Measurements from ENCODE around the gene CSF1R.
A peak's percentile ranks its signal among the peaks of the same experiment; 100 is the strongest.
"Not testable (repeated sequence)": the region's sequence is repeated elsewhere in the genome, so short reads cannot be mapped to it uniquely, and the experiment has no call there.

The CSF1R gene

GRCh38 chr5:150044712-150045111 is 41.6 kb downstream of the CSF1R start:
- H3K4me3 ChIP-seq = no peak overlapping the region
- peak overlapping the region in 1 of 21 experiments; percentile 13 for H3K27ac ChIP-seq

DNA sequence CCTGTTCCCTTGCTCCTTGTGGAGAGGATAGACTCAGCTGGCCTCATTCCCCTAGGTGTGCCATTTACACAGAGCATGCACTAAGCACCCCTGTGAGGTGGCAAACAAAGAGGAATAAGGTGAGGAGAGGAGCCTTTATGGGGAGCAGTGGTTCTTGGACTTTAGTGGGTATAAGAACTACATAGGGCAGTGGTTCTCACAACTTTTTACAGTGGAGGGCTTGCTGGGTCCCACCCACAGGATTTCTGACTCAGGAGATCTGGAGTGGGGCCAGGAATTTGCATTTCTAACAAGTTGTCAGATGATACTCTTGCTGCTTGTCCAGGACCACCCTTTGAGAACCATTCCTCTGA is 42.0 kb downstream of the CSF1R start:
- Histone ChIP-seq H3K27ac (peak overlapping the region in 6 of 21 experiments; percentile 12 to 59 (median 26)), H3K4me3 (no peak overlapping the region)

DNA sequence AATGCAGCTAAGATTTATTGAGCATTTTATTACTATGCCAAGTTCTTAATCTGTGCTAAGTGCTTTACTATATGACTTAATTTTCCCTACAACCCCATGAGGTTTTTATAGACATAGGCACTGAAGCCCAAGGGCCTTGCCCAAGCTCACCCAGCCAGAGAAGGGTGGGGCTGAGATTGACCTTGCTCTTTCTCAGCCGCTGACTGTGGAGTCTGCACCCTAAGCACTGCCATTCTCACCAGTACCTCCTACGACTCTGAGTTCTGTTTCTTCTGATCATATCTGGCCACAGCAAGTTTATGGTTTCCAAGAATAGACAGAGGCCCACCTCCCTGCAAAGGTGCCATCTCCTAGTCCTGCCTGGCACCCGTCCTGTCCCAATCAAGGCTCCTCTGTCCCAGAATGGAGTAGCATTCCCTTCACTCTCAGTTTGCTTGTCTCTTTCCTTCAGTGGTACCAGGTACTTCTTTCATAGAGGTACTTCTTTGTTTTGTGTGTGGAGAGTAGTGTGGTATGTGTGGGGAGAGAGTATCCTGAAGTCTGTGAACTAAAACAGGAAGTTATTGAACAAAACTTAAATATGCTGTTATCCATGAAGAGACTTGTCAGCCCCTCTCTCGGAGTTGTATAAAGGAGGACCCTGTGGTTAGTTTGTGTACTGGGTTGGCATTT is 42.6 kb downstream of the CSF1R start:
- Histone ChIP-seq H3K27ac (peak overlapping the region in 6 of 21 experiments; percentile 12 to 59 (median 26)), H3K4me3 (no peak overlapping the region)

DNA sequence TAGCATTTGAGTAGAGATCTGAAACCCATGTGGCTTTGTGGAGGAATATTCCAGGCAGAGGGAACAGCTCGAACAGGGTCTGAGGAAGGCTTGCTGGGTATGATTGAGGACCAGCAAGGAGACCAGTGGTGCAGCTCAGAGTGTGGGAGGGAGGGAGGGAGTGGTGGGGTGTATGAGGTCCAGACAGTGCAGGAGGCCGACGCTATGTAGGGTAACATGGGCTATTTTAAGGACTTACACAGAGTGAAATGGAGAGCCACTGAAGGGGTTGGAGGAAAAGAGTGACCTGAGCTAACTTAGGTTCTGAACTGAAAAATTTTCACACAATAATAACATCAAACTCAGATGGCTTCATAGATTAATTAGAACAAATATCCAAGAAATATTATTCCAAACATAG is 43.9 kb downstream of the CSF1R start:
- no peak overlapping the region for H3K27ac ChIP-seq

GRCh38 chr5:150038547-150038946 is 47.8 kb downstream of the CSF1R start:
- no peak overlapping the region for H3K27ac ChIP-seq
- no peak overlapping the region for H3K4me3 ChIP-seq

More for the DNA sequence above, 43.9 kb downstream of the CSF1R start:
- H3K4me3 ChIP-seq = no peak overlapping the region

DNA sequence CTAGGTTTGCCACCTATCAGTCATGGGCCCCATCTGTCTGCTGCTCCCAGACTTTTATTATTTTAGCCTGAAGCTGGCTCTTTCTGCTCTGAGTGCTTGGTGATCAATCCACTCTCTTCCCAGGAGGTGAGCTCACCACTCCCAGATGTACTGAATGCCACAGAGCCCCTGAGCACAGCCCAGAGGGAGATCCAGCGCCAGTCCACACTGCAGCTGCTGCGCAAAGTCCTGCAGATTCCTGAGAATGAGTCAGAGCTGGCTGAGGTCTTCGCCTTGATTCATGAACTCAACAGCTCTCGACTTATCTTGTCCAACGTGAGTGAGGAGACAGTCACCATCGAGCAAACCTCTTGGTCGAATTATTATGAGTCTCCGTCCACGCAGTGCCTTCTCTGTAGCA is 49.8 kb downstream of the CSF1R start:
- Histone ChIP-seq H3K4me3 (no peak overlapping the region), H3K27ac (peak overlapping the region in 2 of 21 experiments; percentile 42 to 67)

DNA sequence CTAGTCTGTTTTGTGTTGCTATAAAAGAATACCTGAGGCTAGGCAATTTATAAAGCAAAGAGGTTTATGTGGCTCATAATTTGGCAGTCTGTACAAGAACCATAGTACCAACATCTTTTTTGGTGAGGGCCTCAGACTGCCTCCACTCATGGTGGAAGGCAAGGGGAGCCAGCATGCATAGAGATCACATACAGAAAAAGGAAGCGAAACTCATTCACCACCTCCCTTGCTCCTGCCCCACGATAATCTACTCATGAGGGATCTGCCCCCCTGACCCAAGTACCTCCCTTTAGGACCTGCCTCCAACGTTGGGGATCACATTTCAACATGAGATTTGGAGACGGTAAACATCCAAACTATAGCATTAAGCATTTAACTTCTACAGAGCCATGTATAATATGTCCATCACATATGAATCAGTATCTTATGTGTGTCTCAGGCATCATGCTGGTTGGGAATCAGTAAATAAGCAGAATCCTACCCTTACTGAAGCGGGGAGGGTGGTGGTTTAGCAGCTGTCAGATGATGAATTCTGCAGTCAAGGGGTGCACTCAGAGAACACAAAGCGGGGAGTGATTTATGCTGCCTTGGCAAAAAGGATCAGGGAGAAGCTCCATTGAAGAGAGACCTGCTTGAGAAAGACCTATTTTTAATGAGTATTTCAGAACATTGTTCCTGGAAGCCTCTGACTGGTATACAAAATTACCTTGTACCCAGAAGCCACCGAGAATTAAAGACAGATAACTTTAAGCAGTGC is 51.0 kb downstream of the CSF1R start:
- H3K4me3 ChIP-seq = no peak overlapping the region
- H3K27ac ChIP-seq = peak overlapping the region in 4 of 21 experiments; percentile 11 to 67 (median 43)

- H3K27ac ChIP-seq = peak overlapping the region in 3 of 21 experiments; percentile 11 to 44 (median 42)
- H3K4me3 ChIP-seq = no peak overlapping the region
These were observed 51.7 kb downstream of the CSF1R start for GRCh38 chr5:150034662-150035061.

DNA sequence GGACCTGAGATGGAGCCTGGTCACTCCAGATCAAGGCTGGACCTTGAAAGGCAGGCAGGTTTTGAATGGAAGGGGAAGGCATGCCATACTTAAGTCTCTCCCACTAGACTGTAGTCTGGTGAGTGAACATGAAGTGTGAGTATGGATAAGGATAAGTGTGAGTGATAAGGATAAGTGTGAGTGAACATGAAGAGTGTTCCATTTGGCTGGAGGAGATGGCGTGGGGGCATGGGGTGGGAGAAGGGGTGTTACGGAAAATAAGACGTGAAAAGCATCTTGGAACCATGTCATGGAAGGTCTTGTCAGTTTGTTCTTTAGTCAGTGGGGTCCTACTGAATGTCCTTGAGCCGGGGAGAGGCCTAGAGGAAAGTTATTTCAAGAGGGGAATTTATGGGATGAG is 53.0 kb downstream of the CSF1R start:
- H3K27ac ChIP-seq = peak overlapping the region in 1 of 21 experiments; percentile 32

DNA sequence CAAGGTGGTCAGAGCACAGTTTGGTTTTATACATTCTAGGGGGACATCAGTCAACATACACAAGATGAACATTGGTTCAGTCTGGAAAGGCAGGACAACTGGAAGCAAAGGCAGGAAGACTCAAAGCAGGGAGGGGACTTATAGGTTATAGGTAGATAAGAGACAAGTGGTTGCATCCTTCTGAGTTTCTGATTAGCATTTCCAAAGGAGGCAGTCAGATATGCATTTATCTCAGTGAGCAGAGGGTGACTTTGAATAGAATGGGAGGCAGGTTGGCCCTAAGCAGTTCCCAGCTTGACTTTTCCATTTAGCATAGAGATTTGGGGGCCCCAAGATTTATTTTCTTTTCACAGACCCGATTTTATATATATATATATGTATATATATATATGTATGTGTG is 58.3 kb downstream of the CSF1R start:
- not testable (repeated sequence) for H3K27ac ChIP-seq, H3K4me3 ChIP-seq

More for the DNA sequence above, 53.0 kb downstream of the CSF1R start:
- no peak overlapping the region for H3K4me3 ChIP-seq

- Histone ChIP-seq H3K27ac (no peak overlapping the region), H3K4me3 (no peak overlapping the region)
These were observed 59.6 kb downstream of the CSF1R start for GRCh38 chr5:150026682-150027172.

GRCh38 chr5:150024346-150024984 is 61.9 kb downstream of the CSF1R start:
- H3K4me3 ChIP-seq = no peak overlapping the region
- peak overlapping the region in 2 of 21 experiments; percentile 9 to 47 for H3K27ac ChIP-seq

DNA sequence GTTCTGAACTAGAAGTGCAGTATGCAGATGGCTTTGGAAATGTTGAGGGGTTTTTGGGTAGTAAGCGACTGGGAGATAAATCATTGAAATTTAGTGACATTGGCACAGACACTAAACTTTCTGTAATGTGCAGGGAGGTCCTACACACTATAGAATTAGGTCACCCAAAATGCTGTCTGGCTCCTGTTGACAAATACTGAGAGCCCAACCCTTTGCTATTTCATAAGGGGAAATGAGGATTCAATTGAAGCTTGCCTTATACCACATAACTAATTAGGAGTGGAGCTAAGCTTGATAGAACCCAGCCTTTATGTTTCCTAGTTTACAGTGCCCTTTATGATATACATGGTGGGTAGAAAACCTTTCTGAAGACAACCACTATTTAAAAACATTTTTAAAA is 63.2 kb downstream of the CSF1R start:
- H3K4me3 ChIP-seq = no peak overlapping the region
- H3K27ac ChIP-seq = peak overlapping the region in 6 of 21 experiments; percentile 24 to 69 (median 60)

GRCh38 chr5:150022681-150023080 is 63.7 kb downstream of the CSF1R start:
- peak overlapping the region in 10 of 21 experiments; percentile 24 to 69 (median 60) for H3K27ac ChIP-seq

DNA sequence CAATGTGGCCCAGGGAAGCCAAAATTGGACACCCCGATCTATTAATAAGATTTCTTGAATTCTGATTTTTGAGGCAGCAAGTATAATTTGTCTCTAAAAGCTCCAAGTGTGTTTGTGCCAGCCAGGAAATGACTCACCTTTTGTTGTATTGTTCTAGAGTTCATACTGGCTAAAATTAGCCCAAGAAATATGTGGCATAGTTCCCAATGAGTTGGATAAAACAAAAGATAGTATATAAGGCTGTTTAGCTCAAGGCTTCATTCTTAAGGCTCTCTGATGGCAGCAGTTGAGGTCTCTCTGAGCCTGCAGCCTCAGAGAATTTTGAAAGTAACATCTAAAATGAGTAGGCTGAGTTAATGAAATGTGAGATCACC is 64.2 kb downstream of the CSF1R start:
- H3K27ac ChIP-seq = peak overlapping the region in 14 of 21 experiments; percentile 21 to 69 (median 50)
- H3K4me3 ChIP-seq = no peak overlapping the region

More at GRCh38 chr5:150022681-150023080, 63.7 kb downstream of the CSF1R start:
- no peak overlapping the region for H3K4me3 ChIP-seq

GRCh38 chr5:150021491-150022157 is 64.7 kb downstream of the CSF1R start:
- H3K27ac ChIP-seq = peak overlapping the region in 15 of 21 experiments; percentile 3 to 69 (median 49)
- H3K4me3 ChIP-seq = no peak overlapping the region

- peak overlapping the region in 4 of 21 experiments; percentile 8 to 56 (median 40) for H3K27ac ChIP-seq
- no peak overlapping the region for H3K4me3 ChIP-seq
These were observed 66.1 kb downstream of the CSF1R start for GRCh38 chr5:150020249-150020648.

GRCh38 chr5:150017226-150018005 is 68.9 kb downstream of the CSF1R start:
- H3K4me3 ChIP-seq = no peak overlapping the region
- H3K27ac ChIP-seq = no peak overlapping the region

DNA sequence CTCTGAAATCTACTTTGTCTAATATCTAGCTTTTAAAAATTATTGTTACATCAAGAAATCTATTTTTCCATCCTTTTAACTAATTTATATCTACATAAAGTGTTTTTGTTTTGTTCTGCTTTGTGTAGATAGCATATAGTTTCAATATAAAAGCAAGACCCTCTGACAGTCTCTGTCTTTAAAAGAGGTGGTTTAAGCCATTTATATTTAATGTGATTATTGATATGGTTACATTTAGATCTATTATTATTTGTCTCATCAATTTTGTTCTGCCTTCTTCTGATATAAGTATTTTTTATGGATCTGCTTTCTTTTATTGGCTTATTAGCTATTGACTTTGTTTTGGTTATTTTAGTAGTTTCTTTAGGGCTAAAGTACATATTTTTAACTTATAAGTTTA is 69.8 kb downstream of the CSF1R start:
- no peak overlapping the region for H3K27ac ChIP-seq
- H3K4me3 ChIP-seq = no peak overlapping the region
